IMR-90 (cell line): ENCODE data around the gene GREB1L. TPM values are rescaled to one million over a fixed set of nuclear protein-coding genes. Genes with fewer than 3 reads are reported as not detected.

Source experiments
- ATAC-seq: fragments of 200-7000 bp; cut with Tn5 transposase; 2 replicates; pipeline ENCODE4 v1.9.1; 2020; ENCODE audit warnings: low read depth, mild to moderate bottlenecking, moderate library complexity
- BruUV-seq: library from RNA; stranded (reverse); fragments of 400-500 nt; replicated peaks from 2 replicates; lab custom pipeline; 2021; lab: Mats Ljungman, UMichigan
- CTCF ChIA-PET: fragments of 300-600 bp; formaldehyde crosslinking; extraction: SDS; loops from one replicate; lab custom pipeline; 2021; ENCODE audit warnings: antibody characterized with exemption; lab: Yijun Ruan, JAX
- POLR2A ChIA-PET: fragments of 300-600 bp; sonication (Branson Sonifier 250); formaldehyde crosslinking; loops from one replicate; lab custom pipeline; 2022; ENCODE audit warnings: antibody characterized with exemption; ENCODE audit not compliant: unreplicated experiment; lab: Charles Lee
- DNase-seq: peaks from one replicate; pipeline ENCODE4 v3.0.0; 2013
- H2AFZ ChIP-seq: replicated peaks from 2 replicates; pipeline ENCODE3; 2013; ENCODE audit warnings: low read length, mild to moderate bottlenecking; ENCODE audit not compliant: poor library complexity
- H2AK5ac ChIP-seq: 2 replicates; pipeline ENCODE4 v1.6.1; 2013; ENCODE audit warnings: low read depth, low read length, inconsistent platforms
- H2AK9ac ChIP-seq: replicated peaks from 2 replicates; pipeline ENCODE3; 2013; ENCODE audit warnings: mild to moderate bottlenecking, low read depth, low read length, moderate library complexity; ENCODE audit not compliant: poor library complexity
- H2BK120ac ChIP-seq: 2 replicates; pipeline ENCODE4 v1.6.1; 2013; ENCODE audit warnings: low read depth, low read length, inconsistent platforms
- H2BK15ac ChIP-seq: 3 replicates; pipeline ENCODE4 v1.6.1; 2013; ENCODE audit warnings: low read depth, low read length, inconsistent platforms
- H2BK20ac ChIP-seq: 2 replicates; pipeline ENCODE4 v1.6.1; 2013; ENCODE audit warnings: low read depth, mild to moderate bottlenecking, inconsistent platforms, low read length, moderate library complexity
- H2BK5ac ChIP-seq: 2 replicates; pipeline ENCODE4 v1.6.1; 2013; ENCODE audit warnings: mild to moderate bottlenecking, low read depth, low read length, inconsistent platforms; ENCODE audit not compliant: poor library complexity, severe bottlenecking
- H3K14ac ChIP-seq: replicated peaks from 2 replicates; pipeline ENCODE4 v1.6.1; 2013; ENCODE audit warnings: low read depth, low read length, inconsistent platforms
- H3K18ac ChIP-seq: 2 replicates; pipeline ENCODE4 v1.6.1; 2013; ENCODE audit warnings: low read depth, low read length, control low read depth
- H3K23ac ChIP-seq: 2 replicates; pipeline ENCODE4 v1.6.1; 2013; ENCODE audit warnings: low read depth, low read length, inconsistent platforms
- H3K27ac ChIP-seq: 2 replicates; pipeline ENCODE4 v1.5.1; 2013; ENCODE audit warnings: mild to moderate bottlenecking, control low read depth, low read length; ENCODE audit not compliant: insufficient read depth
- H3K27me3 ChIP-seq: 2 replicates; pipeline ENCODE4 v1.6.1; 2013; ENCODE audit warnings: low read length; ENCODE audit not compliant: control insufficient read depth, insufficient read depth
- H3K36me3 ChIP-seq: 2 replicates; pipeline ENCODE4 v1.6.1; 2013; ENCODE audit warnings: low read length, mixed read lengths; ENCODE audit not compliant: control insufficient read depth, insufficient read depth
- H3K4ac ChIP-seq: 2 replicates; pipeline ENCODE4 v1.6.1; 2013; ENCODE audit warnings: low read depth, low read length, inconsistent platforms
- H3K4me1 ChIP-seq: 2 replicates; pipeline ENCODE4 v1.6.1; 2013; ENCODE audit warnings: low read length, mixed read lengths; ENCODE audit not compliant: control insufficient read depth, insufficient read depth
- H3K4me2 ChIP-seq: 2 replicates; pipeline ENCODE4 v1.6.1; 2013; ENCODE audit warnings: low read depth, mild to moderate bottlenecking, control low read depth, low read length, moderate library complexity
- H3K4me3 ChIP-seq: 2 replicates; pipeline ENCODE4 v1.5.1; 2013; ENCODE audit warnings: low read depth, mild to moderate bottlenecking, control low read depth, low read length, moderate library complexity; ENCODE audit not compliant: insufficient read depth
- H3K56ac ChIP-seq: 2 replicates; pipeline ENCODE4 v1.6.1; 2013; ENCODE audit warnings: low read length, inconsistent platforms; ENCODE audit not compliant: insufficient read depth; ENCODE audit errors: extremely low read depth
- H3K79me1 ChIP-seq, 2 experiments: 2 replicates each; pipeline ENCODE4 v1.6.1; 2013; ENCODE audit warnings: low read length in 2 of 2, inconsistent platforms in 1 of 2, low read depth in 1 of 2
- H3K9ac ChIP-seq: 2 replicates; pipeline ENCODE4 v1.6.1; 2013; ENCODE audit warnings: low read depth, low read length, control low read depth
- H3K9me1 ChIP-seq: 2 replicates; pipeline ENCODE4 v1.6.1; 2013; ENCODE audit warnings: low read length, inconsistent platforms; ENCODE audit not compliant: insufficient read depth
- H3K9me3 ChIP-seq: 2 replicates; pipeline ENCODE4 v1.6.1; 2013; ENCODE audit warnings: low read length; ENCODE audit not compliant: control insufficient read depth, insufficient read depth
- H4K20me1 ChIP-seq: 2 replicates; pipeline ENCODE4 v1.6.1; 2013; ENCODE audit warnings: low read length, inconsistent platforms; ENCODE audit not compliant: insufficient read depth
- H4K5ac ChIP-seq: 2 replicates; pipeline ENCODE4 v1.6.1; 2013; ENCODE audit warnings: mild to moderate bottlenecking, low read depth, low read length, control low read depth
- H4K8ac ChIP-seq, 2 experiments: 2 replicates each; pipeline ENCODE4 v1.6.1; 2013; ENCODE audit warnings: low read depth in 2 of 2, low read length in 2 of 2, control low read depth in 1 of 2, inconsistent platforms in 1 of 2
- H4K91ac ChIP-seq: 2 replicates; pipeline ENCODE4 v1.6.1; 2013; ENCODE audit warnings: low read depth, low read length, inconsistent platforms; ENCODE audit not compliant: insufficient read depth
- BHLHE40 ChIP-seq: fragments of 150-350 bp; IDR thresholded peaks from 2 replicates; pipeline ENCODE4 v1.6.1; 2016; ENCODE audit warnings: mild to moderate bottlenecking, low read depth, low read length
- CEBPB ChIP-seq: IDR thresholded peaks from 2 replicates; pipeline ENCODE4 v1.6.1; 2012; ENCODE audit warnings: low read depth, low read length, improper control_type of control experiment
- CHD1 ChIP-seq: IDR thresholded peaks from 2 replicates; pipeline ENCODE4 v1.6.1; 2012; ENCODE audit warnings: low read depth, low read length, improper control_type of control experiment
- FOS ChIP-seq: fragments of 150-350 bp; IDR thresholded peaks from 2 replicates; pipeline ENCODE4 v1.6.1; 2016; ENCODE audit warnings: low read depth, low read length
- MAFK ChIP-seq: IDR thresholded peaks from 2 replicates; pipeline ENCODE4 v1.6.1; 2012; ENCODE audit warnings: low read depth, low read length, improper control_type of control experiment
- MAZ ChIP-seq: IDR thresholded peaks from 2 replicates; pipeline ENCODE4 v1.6.1; 2012; ENCODE audit warnings: low read depth, mild to moderate bottlenecking, low read length, improper control_type of control experiment, moderate library complexity, borderline replicate concordance
- MXI1 ChIP-seq: IDR thresholded peaks from 2 replicates; pipeline ENCODE4 v1.6.1; 2012; ENCODE audit warnings: low read depth, mild to moderate bottlenecking, low read length, moderate library complexity, borderline replicate concordance
- NFE2L2 ChIP-seq: fragments of 150-350 bp; IDR thresholded peaks from 2 replicates; pipeline ENCODE4 v1.6.1; 2016; ENCODE audit warnings: low read depth, mild to moderate bottlenecking, low read length
- POLR2A ChIP-seq: IDR thresholded peaks from 2 replicates; pipeline ENCODE4 v1.6.1; 2012; ENCODE audit warnings: mild to moderate bottlenecking, low read depth, low read length
- RAD21 ChIP-seq: IDR thresholded peaks from 2 replicates; pipeline ENCODE4 v1.6.1; 2012; ENCODE audit warnings: low read length, improper control_type of control experiment
- RCOR1 ChIP-seq: IDR thresholded peaks from 2 replicates; pipeline ENCODE4 v1.6.1; 2012; ENCODE audit warnings: mild to moderate bottlenecking, low read length, improper control_type of control experiment; ENCODE audit not compliant: insufficient replicate concordance
- RFX5 ChIP-seq: IDR thresholded peaks from 2 replicates; pipeline ENCODE4 v1.8.0; 2012; ENCODE audit warnings: low read depth, mild to moderate bottlenecking, low read length, moderate library complexity
- SMC3 ChIP-seq: fragments of 150-350 bp; IDR thresholded peaks from 2 replicates; pipeline ENCODE4 v1.6.1; 2016; ENCODE audit warnings: low read depth, mild to moderate bottlenecking, antibody characterized with exemption, low read length, moderate library complexity
- WGBS, 2 experiments: methylation state at CpG; one replicate each; pipeline versions ENCODE4 v1.1.5 to v1.1.7; 2013; ENCODE audit warnings: missing lambda C conversion rate in 2 of 2; ENCODE audit not compliant: insufficient read length in 1 of 2; ENCODE audit errors: extremely low coverage in 2 of 2; 5-methylcytosine and 5-hydroxymethylcytosine counted together
- dilution Hi-C: fragments of 300-500 bp; cut with HindIII; formaldehyde crosslinking; loops from one replicate; pipeline ENCODE4 v1.14.3; 2018; ENCODE audit warnings: low sequenced_read_pairs; ENCODE audit not compliant: unreplicated experiment
- in situ Hi-C: fragments of 300-500 bp; cut with MboI; formaldehyde crosslinking; loops from 3 replicates; pipeline ENCODE4 v1.14.3; 2019; ENCODE audit warnings: low sequenced_read_pairs, inconsistent platforms, mixed read lengths
- intact Hi-C: fragments of 100-400 bp; cut with micrococcal nuclease; formaldehyde crosslinking; loops from 2 replicates; pipeline ENCODE4 v1.10.0; 2022
- polyA plus RNA-seq, 3 experiments: library from polyadenylated mRNA; depleted of rRNA; stranded (reverse); fragments of >200 nt; gene quantifications; 2 replicates each; pipeline ENCODE4 v1.2.3, GENCODE V29; 2012; ENCODE audit warnings: low replicate concordance in 1 of 3
- total RNA-seq: library from RNA; depleted of rRNA; stranded (reverse); fragments of >200 nt; gene quantifications from 2 replicates; pipeline ENCODE4 v1.2.3, GENCODE V29; 2012
- TF ChIP-seq, protein P1 (sequence below): fragments of 150-350 bp; IDR thresholded peaks from 2 replicates; pipeline ENCODE4 v1.6.1; 2016; ENCODE audit warnings: low read depth, mild to moderate bottlenecking, low read length, moderate library complexity, borderline replicate concordance
- TF ChIP-seq, protein P2 (sequence below): fragments of 150-350 bp; IDR thresholded peaks from 2 replicates; pipeline ENCODE4 v1.6.1; 2017; ENCODE audit warnings: mild to moderate bottlenecking, antibody characterized with exemption, low read length, low read depth
- TF ChIP-seq, protein P3 (sequence below): conservative IDR thresholded peaks from 2 replicates; pipeline ENCODE4 v1.5.1; 2012; ENCODE audit warnings: mild to moderate bottlenecking, low read depth, low read length, improper control_type of control experiment

Gene GREB1L
- total and polyA plus RNA-seq, 2 of the 4 experiments (the other 2 are of a cell fraction) = under 0.01 to 0.02 TPM

DNA sequence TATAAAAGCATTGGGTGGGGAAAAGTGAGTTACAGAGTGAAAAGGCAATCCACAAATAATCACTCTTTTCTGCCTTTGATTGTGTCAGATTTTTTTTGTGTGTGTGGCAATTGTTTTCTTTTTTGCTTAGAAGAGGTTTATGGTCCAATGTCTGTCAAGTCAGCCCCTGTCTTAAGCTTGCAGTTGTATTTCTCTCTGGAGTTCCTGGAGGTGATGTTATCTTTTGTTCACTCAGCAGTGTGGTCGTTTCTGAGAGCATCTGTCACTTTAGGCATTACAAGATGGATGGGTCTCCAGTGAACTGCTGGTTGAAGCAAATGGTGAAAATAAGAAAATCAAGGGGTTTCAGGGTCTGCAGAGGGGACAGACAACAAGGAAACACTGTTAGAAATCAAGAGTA lies 121.3 kb downstream of the GREB1L start:
- in situ Hi-C loops = no loop called here
- no peaks in the 10 kb centered on the region for H3K36me3 ChIP-seq
- no peaks in the 10 kb centered on the region for H3K79me1 ChIP-seq
- no peak overlapping the region for H2AFZ ChIP-seq
- H2BK20ac ChIP-seq = no peak overlapping the region
- H3K9me3 ChIP-seq = no peaks in the 10 kb centered on the region
- ATAC-seq (no peak), DNase-seq (no peak)
- H3K27ac ChIP-seq = no peak overlapping the region
- no peak overlapping the region for H3K23ac ChIP-seq
- TF ChIP-seq CEBPB (no peak), MAFK (no peak), RFX5 (no peak), NFE2L2 (no peak), CHD1 (no peak), BHLHE40 (no peak), SMC3 (no peak), MAZ (no peak), RCOR1 (no peak), MXI1 (no peak), RAD21 (no peak), FOS (no peak), POLR2A (no peak)
- TF ChIP-seq, protein P1, sequence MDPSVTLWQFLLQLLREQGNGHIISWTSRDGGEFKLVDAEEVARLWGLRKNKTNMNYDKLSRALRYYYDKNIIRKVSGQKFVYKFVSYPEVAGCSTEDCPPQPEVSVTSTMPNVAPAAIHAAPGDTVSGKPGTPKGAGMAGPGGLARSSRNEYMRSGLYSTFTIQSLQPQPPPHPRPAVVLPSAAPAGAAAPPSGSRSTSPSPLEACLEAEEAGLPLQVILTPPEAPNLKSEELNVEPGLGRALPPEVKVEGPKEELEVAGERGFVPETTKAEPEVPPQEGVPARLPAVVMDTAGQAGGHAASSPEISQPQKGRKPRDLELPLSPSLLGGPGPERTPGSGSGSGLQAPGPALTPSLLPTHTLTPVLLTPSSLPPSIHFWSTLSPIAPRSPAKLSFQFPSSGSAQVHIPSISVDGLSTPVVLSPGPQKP = no peak
- TF ChIP-seq, protein P2, sequence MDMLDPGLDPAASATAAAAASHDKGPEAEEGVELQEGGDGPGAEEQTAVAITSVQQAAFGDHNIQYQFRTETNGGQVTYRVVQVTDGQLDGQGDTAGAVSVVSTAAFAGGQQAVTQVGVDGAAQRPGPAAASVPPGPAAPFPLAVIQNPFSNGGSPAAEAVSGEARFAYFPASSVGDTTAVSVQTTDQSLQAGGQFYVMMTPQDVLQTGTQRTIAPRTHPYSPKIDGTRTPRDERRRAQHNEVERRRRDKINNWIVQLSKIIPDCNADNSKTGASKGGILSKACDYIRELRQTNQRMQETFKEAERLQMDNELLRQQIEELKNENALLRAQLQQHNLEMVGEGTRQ = no peak
- TF ChIP-seq, protein P3, sequence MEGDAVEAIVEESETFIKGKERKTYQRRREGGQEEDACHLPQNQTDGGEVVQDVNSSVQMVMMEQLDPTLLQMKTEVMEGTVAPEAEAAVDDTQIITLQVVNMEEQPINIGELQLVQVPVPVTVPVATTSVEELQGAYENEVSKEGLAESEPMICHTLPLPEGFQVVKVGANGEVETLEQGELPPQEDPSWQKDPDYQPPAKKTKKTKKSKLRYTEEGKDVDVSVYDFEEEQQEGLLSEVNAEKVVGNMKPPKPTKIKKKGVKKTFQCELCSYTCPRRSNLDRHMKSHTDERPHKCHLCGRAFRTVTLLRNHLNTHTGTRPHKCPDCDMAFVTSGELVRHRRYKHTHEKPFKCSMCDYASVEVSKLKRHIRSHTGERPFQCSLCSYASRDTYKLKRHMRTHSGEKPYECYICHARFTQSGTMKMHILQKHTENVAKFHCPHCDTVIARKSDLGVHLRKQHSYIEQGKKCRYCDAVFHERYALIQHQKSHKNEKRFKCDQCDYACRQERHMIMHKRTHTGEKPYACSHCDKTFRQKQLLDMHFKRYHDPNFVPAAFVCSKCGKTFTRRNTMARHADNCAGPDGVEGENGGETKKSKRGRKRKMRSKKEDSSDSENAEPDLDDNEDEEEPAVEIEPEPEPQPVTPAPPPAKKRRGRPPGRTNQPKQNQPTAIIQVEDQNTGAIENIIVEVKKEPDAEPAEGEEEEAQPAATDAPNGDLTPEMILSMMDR = no peak
- no peak overlapping the region for H3K18ac ChIP-seq
- no peaks in the 10 kb centered on the region for H4K20me1 ChIP-seq
- intact Hi-C loops = loop anchor here (5.0 kb wide), 1 partner anchor 161 kb away; no protein-coding TSS in a partner anchor
- POLR2A ChIA-PET = no interaction called here
- H3K9ac ChIP-seq = no peak overlapping the region
- H3K4me2 ChIP-seq = no peak overlapping the region
- H3K27me3 ChIP-seq = peaks cover 7% of the 10 kb centered on the region
- H3K9me1 ChIP-seq = no peaks in the 10 kb centered on the region
- no peak overlapping the region for H2BK120ac ChIP-seq
- H4K5ac ChIP-seq = no peak overlapping the region
- no peak overlapping the region for H4K91ac ChIP-seq
- CTCF ChIA-PET = no interaction called here
- H2BK5ac ChIP-seq = no peak overlapping the region
- H2BK15ac ChIP-seq = no peak overlapping the region
- BruUV-seq = no TSS peak
- H3K4me3 ChIP-seq = no peak overlapping the region
- H2AK9ac ChIP-seq = no peak overlapping the region
- dilution Hi-C loops = no loop called here
- H3K56ac ChIP-seq = no peak overlapping the region
- H4K8ac ChIP-seq = no peak overlapping the region
- WGBS, 2 experiments = no CpG with 5 or more reads among the region's 1 CpG
- H3K4me1 ChIP-seq = no peaks in the 10 kb centered on the region
- H3K14ac ChIP-seq = no peak overlapping the region
- no peak overlapping the region for H2AK5ac ChIP-seq
- no peak overlapping the region for H3K4ac ChIP-seq
